Muscle of leg (tissue), 11 donors: ENCODE measurements around the gene ANGPTL5. TPM values are rescaled to one million over a fixed set of nuclear protein-coding genes. Genes with fewer than 3 reads are reported as not detected.

Experiments used
- DNase-seq: peaks from one replicate; pipeline ENCODE4 v3.0.0; 2013
- H3K27ac ChIP-seq: one replicate; pipeline ENCODE4 v1.5.1; 2013; ENCODE audit warnings: mild to moderate bottlenecking, low read length, control low read depth
- H3K27me3 ChIP-seq: one replicate; pipeline ENCODE4 v1.6.1; 2013; ENCODE audit warnings: low read length; ENCODE audit not compliant: control insufficient read depth, insufficient read depth
- H3K36me3 ChIP-seq: one replicate; pipeline ENCODE4 v1.6.1; 2013; ENCODE audit warnings: low read length; ENCODE audit not compliant: control insufficient read depth, insufficient read depth
- H3K4me1 ChIP-seq: one replicate; pipeline ENCODE4 v1.6.1; 2013; ENCODE audit warnings: low read length; ENCODE audit not compliant: control insufficient read depth, insufficient read depth
- H3K4me3 ChIP-seq: one replicate; pipeline ENCODE4 v1.5.1; 2013; ENCODE audit warnings: low read length, control low read depth
- H3K9me3 ChIP-seq: replicated peaks from 2 replicates; pipeline ENCODE4 v1.6.1; 2013; ENCODE audit warnings: low read depth, low read length; ENCODE audit not compliant: control insufficient read depth
- WGBS: methylation state at CpG from one replicate; pipeline ENCODE4 v1.1.5; 2013; ENCODE audit warnings: missing lambda C conversion rate; ENCODE audit not compliant: insufficient coverage; 5-methylcytosine and 5-hydroxymethylcytosine counted together
- polyA plus RNA-seq, 8 donors: library from polyadenylated mRNA; unstranded; fragments of 120-200 nt; gene quantifications; one replicate each; pipeline versions ENCODE4 v1.2.1 to v1.2.3, GENCODE V29; 2013; ENCODE audit warnings: inconsistent platforms in 1 of 8, low replicate concordance in 1 of 8; ENCODE audit not compliant: insufficient read length in 8 of 8, insufficient read depth in 1 of 8
- total RNA-seq: library from RNA; stranded (reverse); fragments of 120-200 nt; gene quantifications from one replicate; pipeline ENCODE4 v1.2.4, GENCODE V29; 2013

ANGPTL5 gene
- total and polyA plus RNA-seq, 9 donors, result 0.23 to 9.4 (median 0.84) TPM

- 60% methylated on average over 1 of the region's 1 CpG for WGBS
- no peaks in the 10 kb centered on the region for H3K36me3 ChIP-seq
- H3K4me1 ChIP-seq, result no peaks in the 10 kb centered on the region
- no peaks in the 10 kb centered on the region for H3K9me3 ChIP-seq
- DNase-seq, result peak; percentile 80
- H3K27ac ChIP-seq, result no peak overlapping the region
- no peaks in the 10 kb centered on the region for H3K27me3 ChIP-seq
- H3K4me3 ChIP-seq, result no peak overlapping the region
Observed at GRCh38 chr11:101907815-101908214, 8.5 kb downstream of the ANGPTL5 start.

GRCh38 chr11:101894505-101894904 is 21.8 kb downstream of the ANGPTL5 start:
- Histone ChIP-seq H3K9me3 (no peaks in the 10 kb centered on the region), H3K36me3 (no peaks in the 10 kb centered on the region), H3K4me3 (no peak overlapping the region), H3K4me1 (no peaks in the 10 kb centered on the region), H3K27me3 (no peaks in the 10 kb centered on the region), H3K27ac (no peak overlapping the region)
- no peak for DNase-seq
- WGBS, result no CpG with 5 or more reads among the region's 1 CpG

- no peak overlapping the region for H3K4me3 ChIP-seq
- no peaks in the 10 kb centered on the region for H3K27me3 ChIP-seq
- no peaks in the 10 kb centered on the region for H3K9me3 ChIP-seq
- no peaks in the 10 kb centered on the region for H3K36me3 ChIP-seq
- no peaks in the 10 kb centered on the region for H3K4me1 ChIP-seq
- DNase-seq, result no peak
- WGBS, result 76% methylated on average over 4 of the region's 4 CpGs
- no peak overlapping the region for H3K27ac ChIP-seq
Observed at GRCh38 chr11:101889767-101890166, 26.6 kb downstream of the ANGPTL5 start.

- DNase-seq, result no peak
- Histone ChIP-seq H3K27me3 (no peaks in the 10 kb centered on the region), H3K27ac (no peak overlapping the region), H3K9me3 (no peaks in the 10 kb centered on the region), H3K36me3 (no peaks in the 10 kb centered on the region), H3K4me1 (no peaks in the 10 kb centered on the region), H3K4me3 (no peak overlapping the region)
- WGBS, result no CpG with 5 or more reads among the region's 4 CpGs
Observed at GRCh38 chr11:101885631-101886030, 30.7 kb downstream of the ANGPTL5 start.

- WGBS, result 83% methylated on average over 1 of the region's 2 CpGs
Observed at GRCh38 chr11:101881586-101881985, 34.7 kb downstream of the ANGPTL5 start.

GRCh38 chr11:101880222-101880621 is 36.1 kb downstream of the ANGPTL5 start:
- H3K4me1 ChIP-seq, result no peaks in the 10 kb centered on the region
- H3K27me3 ChIP-seq, result no peaks in the 10 kb centered on the region
- WGBS, result no CpG with 5 or more reads among the region's 4 CpGs
- no peaks in the 10 kb centered on the region for H3K36me3 ChIP-seq
- DNase-seq, result peak; percentile 3
- H3K9me3 ChIP-seq, result no peaks in the 10 kb centered on the region
- no peak overlapping the region for H3K4me3 ChIP-seq
- no peak overlapping the region for H3K27ac ChIP-seq

More at GRCh38 chr11:101881586-101881985, 34.7 kb downstream of the ANGPTL5 start:
- Histone ChIP-seq H3K9me3 (no peaks in the 10 kb centered on the region), H3K27me3 (no peaks in the 10 kb centered on the region), H3K27ac (no peak overlapping the region), H3K4me3 (no peak overlapping the region), H3K4me1 (no peaks in the 10 kb centered on the region), H3K36me3 (no peaks in the 10 kb centered on the region)
- peak; percentile 6 for DNase-seq

GRCh38 chr11:101872171-101872882 is 44.0 kb downstream of the ANGPTL5 start:
- no CpG with 5 or more reads among the region's 6 CpGs for WGBS
- H3K9me3 ChIP-seq, result no peaks in the 10 kb centered on the region
- H3K36me3 ChIP-seq, result no peaks in the 10 kb centered on the region
- no peaks in the 10 kb centered on the region for H3K4me1 ChIP-seq
- no peak overlapping the region for H3K27ac ChIP-seq
- DNase-seq, result no peak
- H3K27me3 ChIP-seq, result no peaks in the 10 kb centered on the region
- H3K4me3 ChIP-seq, result no peak overlapping the region

GRCh38 chr11:101870510-101870909 is 45.8 kb downstream of the ANGPTL5 start:
- H3K9me3 ChIP-seq, result no peaks in the 10 kb centered on the region
- no peak overlapping the region for H3K27ac ChIP-seq
- WGBS, result 95% methylated on average over 6 of the region's 6 CpGs
- H3K4me1 ChIP-seq, result no peaks in the 10 kb centered on the region
- no peaks in the 10 kb centered on the region for H3K27me3 ChIP-seq
- DNase-seq, result no peak
- no peak overlapping the region for H3K4me3 ChIP-seq
- H3K36me3 ChIP-seq, result no peaks in the 10 kb centered on the region

GRCh38 chr11:101867951-101868350 is 48.4 kb downstream of the ANGPTL5 start:
- no peaks in the 10 kb centered on the region for H3K27me3 ChIP-seq
- H3K4me1 ChIP-seq, result no peaks in the 10 kb centered on the region
- H3K9me3 ChIP-seq, result peaks cover 2% of the 10 kb centered on the region
- no peak overlapping the region for H3K4me3 ChIP-seq
- no CpG with 5 or more reads among the region's 2 CpGs for WGBS
- H3K36me3 ChIP-seq, result no peaks in the 10 kb centered on the region
- no peak overlapping the region for H3K27ac ChIP-seq
- no peak for DNase-seq

GRCh38 chr11:101866619-101867491 is 49.5 kb downstream of the ANGPTL5 start:
- no peak overlapping the region for H3K27ac ChIP-seq
- H3K9me3 ChIP-seq, result peaks cover 2% of the 10 kb centered on the region
- H3K4me3 ChIP-seq, result no peak overlapping the region
- DNase-seq, result peak; percentile 53
- no peaks in the 10 kb centered on the region for H3K36me3 ChIP-seq
- WGBS, result 29% methylated on average over 1 of the region's 5 CpGs
- H3K27me3 ChIP-seq, result no peaks in the 10 kb centered on the region
- H3K4me1 ChIP-seq, result no peaks in the 10 kb centered on the region
